Activated CD8-positive, alpha-beta memory T cell treated with anti-CD3 and anti-CD28 coated beads, Interleukin-2, amount 50 U/mL, for 1 hour (primary cell): Measurements from ENCODE around the gene GPRC5C.
"Not testable (repeated sequence)": the region's sequence is repeated elsewhere in the genome, so short reads cannot be mapped to it uniquely, and the experiment has no call there.

Source experiments
- DNase-seq: peaks from one replicate; pipeline ENCODE4 v3.0.0-alpha.2; 2020; ENCODE audit errors: extremely low read depth

The GPRC5C gene

GRCh38 chr17:74473294-74473693, 41.4 kb downstream of the GPRC5C start:
- DNase-seq = no peak

- no peak for DNase-seq
Measured at GRCh38 chr17:74474043-74474792, 42.3 kb downstream of the GPRC5C start.

DNA sequence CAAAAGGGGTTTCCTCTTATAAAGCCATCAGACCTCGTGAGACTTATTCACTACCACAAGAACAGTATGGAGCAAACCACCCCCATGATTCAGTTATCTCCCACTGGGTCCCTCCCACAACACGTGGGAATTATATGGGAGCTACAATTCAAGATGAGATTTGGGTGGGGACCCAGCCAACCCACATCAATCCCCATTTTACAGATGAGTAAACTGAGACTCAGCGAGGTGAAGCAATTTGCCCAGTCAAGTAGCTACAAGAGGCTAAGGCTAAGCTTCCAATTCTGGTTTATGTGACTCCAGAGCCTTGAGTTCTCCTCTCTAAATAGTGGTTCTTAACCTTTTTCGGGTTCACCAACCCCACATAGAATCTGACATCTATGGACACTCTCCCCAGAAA, 43.3 kb downstream of the GPRC5C start:
- DNase-seq = no peak

GRCh38 chr17:74477411-74477810, 45.5 kb downstream of the GPRC5C start:
- no peak for DNase-seq

DNA sequence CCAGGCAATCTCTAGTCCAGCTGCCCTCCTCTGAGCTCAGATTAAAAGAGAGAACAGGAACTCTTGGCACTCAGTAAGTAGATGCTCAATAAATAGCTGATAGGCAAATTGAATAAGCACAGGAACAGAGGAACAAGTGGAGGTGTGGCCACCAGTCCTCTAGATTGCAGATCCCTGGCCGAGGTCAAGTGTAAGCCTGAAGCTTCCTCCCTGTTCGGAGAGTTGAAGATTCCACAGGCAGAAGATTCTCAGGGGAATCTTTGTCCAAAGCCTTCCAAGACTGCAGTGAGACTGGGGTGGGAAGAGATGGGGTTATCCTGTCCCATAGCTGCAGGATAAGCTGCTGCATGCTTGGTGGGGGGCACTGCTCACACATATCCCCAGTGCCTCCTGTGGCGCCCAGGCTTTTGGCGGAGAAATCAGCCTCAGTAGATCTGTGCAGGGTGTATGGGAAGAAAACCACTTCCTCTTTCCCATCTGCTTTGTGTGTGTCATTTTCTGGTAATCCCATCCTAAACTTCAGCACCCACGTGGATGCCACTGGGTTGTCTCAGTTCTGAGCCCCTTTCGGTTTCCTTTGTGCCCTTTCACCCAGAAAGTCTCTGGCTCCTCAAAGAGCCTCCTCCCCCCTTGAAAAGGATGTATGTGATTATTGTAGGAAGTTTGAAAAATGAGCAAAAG, 46.7 kb downstream of the GPRC5C start:
- no peak for DNase-seq

GRCh38 chr17:74480290-74480689, 48.4 kb downstream of the GPRC5C start:
- no peak for DNase-seq

- DNase-seq = no peak
Measured at GRCh38 chr17:74481621-74482020, 49.7 kb downstream of the GPRC5C start.

DNA sequence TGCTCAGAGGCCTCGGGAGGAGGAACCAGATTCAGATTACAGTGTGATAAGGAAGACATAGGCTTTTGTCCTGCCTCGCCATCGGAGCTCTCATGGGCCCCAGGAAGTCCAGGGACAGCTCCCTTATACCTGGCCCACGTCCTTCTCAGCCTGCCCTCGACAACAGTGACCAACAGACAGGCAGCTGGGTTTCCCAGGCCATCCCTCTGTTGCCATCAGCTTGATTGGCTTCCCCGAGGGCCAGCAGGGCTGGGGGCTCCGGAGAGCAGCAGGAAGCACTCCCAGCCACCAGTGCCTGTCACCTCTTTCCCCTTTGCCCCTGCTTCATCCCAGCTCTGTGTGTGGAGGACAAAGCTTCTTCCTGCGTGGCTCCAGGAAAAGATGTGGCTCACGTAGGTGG, 52.2 kb downstream of the GPRC5C start:
- DNase-seq = no peak

- DNase-seq = no peak
Measured at GRCh38 chr17:74485022-74485743, 53.3 kb downstream of the GPRC5C start.

GRCh38 chr17:74485841-74486240, 54.0 kb downstream of the GPRC5C start:
- DNase-seq = no peak

DNA sequence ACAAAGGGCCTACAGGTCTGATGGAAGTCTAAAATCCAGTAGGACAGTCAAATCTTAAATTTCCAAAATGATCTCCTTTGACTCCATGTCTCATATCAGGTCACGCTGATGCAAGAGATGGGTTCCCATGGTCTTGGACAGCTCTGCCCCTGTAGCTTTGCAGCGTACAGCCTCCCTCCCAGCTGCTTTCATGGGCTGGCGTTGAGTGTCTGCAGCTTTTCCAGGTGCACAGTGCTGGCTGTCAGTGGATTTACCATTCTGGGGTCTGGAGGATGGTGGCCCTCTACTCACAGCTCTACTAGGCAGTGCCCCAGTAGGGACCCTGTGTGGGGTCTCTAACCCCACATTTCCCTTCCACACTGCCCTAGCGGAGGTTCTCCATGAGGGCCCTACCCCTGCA, 56.4 kb downstream of the GPRC5C start:
- not testable (repeated sequence) for DNase-seq

GRCh38 chr17:74490716-74491115, 58.8 kb downstream of the GPRC5C start:
- no peak for DNase-seq

DNA sequence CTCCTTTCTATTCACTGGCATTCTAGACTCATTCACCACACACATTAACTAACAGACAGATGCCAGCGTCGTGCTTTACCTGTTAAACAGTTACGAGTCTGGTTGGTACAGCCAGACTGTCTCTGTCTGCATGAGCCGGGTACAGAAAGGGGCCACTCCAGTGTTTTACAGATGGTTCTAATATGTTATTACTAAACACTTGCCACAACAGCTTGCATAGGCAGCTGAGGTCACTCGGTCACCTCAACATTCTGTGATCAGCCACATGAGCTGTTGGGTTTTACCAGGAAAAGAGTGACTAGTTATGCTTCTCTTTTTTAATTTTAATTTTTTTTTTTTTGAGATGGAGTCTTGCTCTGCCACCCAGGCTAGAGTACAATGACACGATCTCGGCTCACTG, 59.7 kb downstream of the GPRC5C start:
- no peak for DNase-seq

DNA sequence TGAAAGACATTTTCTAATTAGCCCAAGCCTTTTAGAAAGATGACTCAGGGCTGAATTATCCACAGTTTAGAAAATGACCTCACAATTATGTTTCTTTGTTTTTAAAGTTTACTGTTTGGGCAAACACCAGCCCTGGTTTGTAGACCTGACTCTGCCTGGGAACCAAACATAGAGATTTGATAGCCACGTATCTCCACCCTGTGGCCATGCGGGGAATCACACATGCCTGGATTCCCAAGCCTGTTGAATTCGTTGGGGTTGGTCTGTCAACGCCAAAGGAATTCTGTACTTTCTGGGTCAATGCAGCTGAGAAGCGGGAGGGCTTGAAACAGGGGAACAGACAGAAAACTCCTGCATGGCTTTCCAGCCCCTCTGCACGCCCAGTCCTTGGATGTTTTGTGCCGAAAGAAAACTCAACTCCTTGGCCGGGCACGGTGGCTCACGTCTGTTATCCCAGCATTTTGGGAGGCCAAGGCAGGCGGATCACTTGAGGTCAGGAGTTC, 61.5 kb downstream of the GPRC5C start:
- DNase-seq = peak; percentile 14
